K562 (cell line): Measurements from ENCODE around the gene ASIC3. TPM values are rescaled to one million over a fixed set of nuclear protein-coding genes. Genes with fewer than 3 reads are reported as not detected.

Source experiments
- CHD7 ChIP-seq: fragments of 200-600 bp; sonication (generic); IDR thresholded peaks from one replicate; pipeline ENCODE4 v1.6.1; 2012; ENCODE audit warnings: mild to moderate bottlenecking, low read depth, low read length, inconsistent platforms
- ERF ChIP-seq: fragments of 450-650 bp; formaldehyde crosslinking; IDR thresholded peaks from 2 replicates; pipeline ENCODE4 v1.4.0; 2020; ENCODE audit warnings: mild to moderate bottlenecking, mixed read lengths
- GTF2F1 ChIP-seq: IDR thresholded peaks from 2 replicates; pipeline ENCODE4 v1.6.1; 2011; ENCODE audit warnings: low read depth, low read length, improper control_type of control experiment
- MTA3 ChIP-seq: fragments of 450-650 bp; formaldehyde crosslinking; IDR thresholded peaks from 2 replicates; pipeline ENCODE4 v1.6.1; 2017; ENCODE audit warnings: mild to moderate bottlenecking, borderline replicate concordance
- NFRKB ChIP-seq: fragments of 450-650 bp; IDR thresholded peaks from 2 replicates; pipeline ENCODE4 v1.6.1; 2016; ENCODE audit warnings: low read depth
- YY1 ChIP-seq, 3 experiments: IDR thresholded peaks; 2 replicates each; pipeline ENCODE4 v1.6.1; 2011; ENCODE audit warnings: low read length in 2 of 3, mild to moderate bottlenecking in 2 of 3, moderate library complexity in 2 of 3, borderline replicate concordance in 1 of 3, control low read depth in 1 of 3, low read depth in 1 of 3; ENCODE audit not compliant: insufficient read depth in 3 of 3, insufficient replicate concordance in 2 of 3, control insufficient read depth in 1 of 3, insufficient read length in 1 of 3; ENCODE audit errors: extremely low read depth in 1 of 3
- ZZZ3 ChIP-seq: fragments of 450-650 bp; IDR thresholded peaks from 2 replicates; pipeline ENCODE4 v1.6.1; 2016; ENCODE audit warnings: antibody characterized with exemption, mild to moderate bottlenecking, moderate library complexity
- polyA plus RNA-seq, 8 experiments: library from polyadenylated mRNA; depleted of rRNA in 4 of 8; stranded (reverse) in 5 of 8; unstranded in 3 of 8; fragments of >200 nt; fragmentation: Nextera tagmentation in 2 of 8; fragmentation: Illumina TruSeq in 1 of 8; extraction: Ambion mirVana in 2 of 8; extraction: Trizol in 1 of 8; gene quantifications; 2 replicates each; pipeline versions ENCODE4 v1.2.1 to v1.2.3, GENCODE V29; 2011 to 2014; ENCODE audit warnings: inconsistent platforms in 1 of 8, missing spikeins in 1 of 8
- total RNA-seq, 7 experiments: library from RNA; depleted of rRNA in 6 of 7; stranded (reverse); fragments of >200 nt in 6 of 7; fragmentation: Illumina TruSeq in 2 of 7; extraction: Trizol in 2 of 7; gene quantifications; 2 replicates each; pipeline versions ENCODE4 v1.2.1 to v1.2.3, GENCODE V29; 2011 to 2021; ENCODE audit warnings: low replicate concordance in 1 of 7
- TF ChIP-seq, protein P1 (sequence below): fragments of 450-650 bp; conservative IDR thresholded peaks from 2 replicates; pipeline ENCODE4 v1.6.1; 2016; ENCODE audit warnings: missing genetic modification characterization, low read depth, mild to moderate bottlenecking, missing compliant biosample characterization, moderate library complexity
- TF ChIP-seq, protein P2 (sequence below): fragments of 250-450 bp; sonication (Bioruptor Pico); IDR thresholded peaks from 2 replicates; pipeline ENCODE4 v1.5.0; 2020; ENCODE audit warnings: mild to moderate bottlenecking

Gene ASIC3
- total and polyA plus RNA-seq, 9 of the 15 experiments (the other 6 are each of a cell fraction or from before 2014, with no cell fraction given), result 0.11 to 5.0 (median 0.87) TPM

- no peak for TF ChIP-seq CHD7
- TF ChIP-seq, protein P1, sequence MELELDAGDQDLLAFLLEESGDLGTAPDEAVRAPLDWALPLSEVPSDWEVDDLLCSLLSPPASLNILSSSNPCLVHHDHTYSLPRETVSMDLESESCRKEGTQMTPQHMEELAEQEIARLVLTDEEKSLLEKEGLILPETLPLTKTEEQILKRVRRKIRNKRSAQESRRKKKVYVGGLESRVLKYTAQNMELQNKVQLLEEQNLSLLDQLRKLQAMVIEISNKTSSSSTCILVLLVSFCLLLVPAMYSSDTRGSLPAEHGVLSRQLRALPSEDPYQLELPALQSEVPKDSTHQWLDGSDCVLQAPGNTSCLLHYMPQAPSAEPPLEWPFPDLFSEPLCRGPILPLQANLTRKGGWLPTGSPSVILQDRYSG (tag), result no peak
- no peak for TF ChIP-seq ZZZ3
- TF ChIP-seq NFRKB, result no peak
- TF ChIP-seq, protein P2, sequence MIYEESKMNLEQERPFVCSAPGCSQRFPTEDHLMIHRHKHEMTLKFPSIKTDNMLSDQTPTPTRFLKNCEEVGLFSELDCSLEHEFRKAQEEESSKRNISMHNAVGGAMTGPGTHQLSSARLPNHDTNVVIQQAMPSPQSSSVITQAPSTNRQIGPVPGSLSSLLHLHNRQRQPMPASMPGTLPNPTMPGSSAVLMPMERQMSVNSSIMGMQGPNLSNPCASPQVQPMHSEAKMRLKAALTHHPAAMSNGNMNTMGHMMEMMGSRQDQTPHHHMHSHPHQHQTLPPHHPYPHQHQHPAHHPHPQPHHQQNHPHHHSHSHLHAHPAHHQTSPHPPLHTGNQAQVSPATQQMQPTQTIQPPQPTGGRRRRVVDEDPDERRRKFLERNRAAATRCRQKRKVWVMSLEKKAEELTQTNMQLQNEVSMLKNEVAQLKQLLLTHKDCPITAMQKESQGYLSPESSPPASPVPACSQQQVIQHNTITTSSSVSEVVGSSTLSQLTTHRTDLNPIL, result no peak
- TF ChIP-seq MTA3, result no peak
- no peak for TF ChIP-seq YY1 (IDR thresholded peaks at IDR 0.05; ENCODE audit: borderline replicate concordance in 1 of 3, control insufficient read depth in 1 of 3, extremely low read depth in 1 of 3, insufficient read depth in 3 of 3, insufficient read length in 1 of 3, insufficient replicate concordance in 2 of 3, low read depth in 1 of 3, low read length in 2 of 3)
- no peak for TF ChIP-seq GTF2F1
- peak; percentile 93 for TF ChIP-seq ERF
Observed at GRCh38 chr7:151057506-151057988, 9.2 kb downstream of the ASIC3 start, which contains the start of gene CDK5 (continued).
